ENCODE measurements around the gene DCLK3.

- TF ChIP-seq CTCF (IDR thresholded peaks at IDR 0.05; ENCODE audit: low read length) (no peak), EZH2 (IDR thresholded peaks at IDR 0.05; ENCODE audit: borderline replicate concordance, low read length) (no peak)
Observed at GRCh38 chr3:36693670-36694069, 70.7 kb downstream of the DCLK3 start.

All from OCI-LY1 (cell line).